Measurements from ENCODE around the gene CLDN34.

CLDN34 gene

GRCh38 chrX:10011991-10012390 is 44.8 kb downstream of the CLDN34 start:
- no peak overlapping the region for H3K4me3 ChIP-seq (ENCODE audit: low read depth, low read length)
- TF ChIP-seq CTCF (IDR thresholded peaks at IDR 0.05; ENCODE audit: low read depth, low read length) = no peak

GRCh38 chrX:10014462-10015354 is 47.5 kb downstream of the CLDN34 start:
- H3K4me3 ChIP-seq (ENCODE audit: low read depth, low read length) = peak overlapping the region; percentile 61

GRCh38 chrX:10015355-10015722 is 48.2 kb downstream of the CLDN34 start:
- peak overlapping the region; percentile 57 for H3K4me3 ChIP-seq (ENCODE audit: low read depth, low read length)
- no peak for TF ChIP-seq CTCF (IDR thresholded peaks at IDR 0.05; ENCODE audit: low read depth, low read length)

More at GRCh38 chrX:10014462-10015354, 47.5 kb downstream of the CLDN34 start:
- TF ChIP-seq CTCF (IDR thresholded peaks at IDR 0.05; ENCODE audit: low read depth, low read length) = no peak

- no peak for TF ChIP-seq CTCF (IDR thresholded peaks at IDR 0.05; ENCODE audit: low read depth, low read length)
- peak overlapping the region; percentile 57 for H3K4me3 ChIP-seq (ENCODE audit: low read depth, low read length)
Measured at GRCh38 chrX:10015723-10016518, 48.8 kb downstream of the CLDN34 start.

- peak overlapping the region; percentile 57 for H3K4me3 ChIP-seq (ENCODE audit: low read depth, low read length)
- TF ChIP-seq CTCF (IDR thresholded peaks at IDR 0.05; ENCODE audit: low read depth, low read length) = no peak
Measured at GRCh38 chrX:10016519-10017132, 49.5 kb downstream of the CLDN34 start.

- peak overlapping the region; percentile 57 for H3K4me3 ChIP-seq (ENCODE audit: low read depth, low read length)
Measured at GRCh38 chrX:10017872-10018271, 50.7 kb downstream of the CLDN34 start.

More at GRCh38 chrX:10017872-10018271, 50.7 kb downstream of the CLDN34 start:
- TF ChIP-seq CTCF (IDR thresholded peaks at IDR 0.05; ENCODE audit: low read depth, low read length) = no peak

Data from WI38 (cell line).